Natural killer cell (primary cell): ENCODE measurements around the gene LHFPL2. TPM values are rescaled to one million over a fixed set of nuclear protein-coding genes. Genes with fewer than 3 reads are reported as not detected.

ENCODE experiments used
- ATAC-seq, 3 donors: fragments of 150-1000 bp in 2 of 3; fragments of 200-7000 bp in 1 of 3; cut with Tn5 transposase; 1 replicate in 1 of 3; 2 replicates in 2 of 3; pipeline ENCODE4 v1.10.0; 2021; ENCODE audit warnings: mild to moderate bottlenecking in 2 of 3, moderate library complexity in 2 of 3
- DNase-seq, 2 donors: peaks; one replicate each; pipeline versions ENCODE4 v3.0.0 to v3.0.0-alpha.2; 2013 to 2021; ENCODE audit warnings: mixed read lengths in 1 of 2
- H3K27ac ChIP-seq: one replicate; pipeline ENCODE4 v1.5.1; 2013; ENCODE audit warnings: mild to moderate bottlenecking, low read length
- H3K27me3 ChIP-seq: one replicate; pipeline ENCODE4 v1.6.1; 2013; ENCODE audit warnings: low read length; ENCODE audit not compliant: control insufficient read depth, insufficient read depth
- H3K36me3 ChIP-seq: one replicate; pipeline ENCODE4 v1.6.1; 2013; ENCODE audit warnings: low read length; ENCODE audit not compliant: control insufficient read depth, insufficient read depth
- H3K4me1 ChIP-seq: one replicate; pipeline ENCODE4 v1.6.1; 2013; ENCODE audit warnings: low read length; ENCODE audit not compliant: control insufficient read depth, insufficient read depth
- H3K4me3 ChIP-seq: one replicate; pipeline ENCODE4 v1.5.1; 2013; ENCODE audit warnings: low read length
- H3K9me3 ChIP-seq: one replicate; pipeline ENCODE4 v1.6.1; 2013; ENCODE audit warnings: low read length; ENCODE audit not compliant: control insufficient read depth, insufficient read depth
- H3K27ac Mint-ChIP-seq, 2 donors: one replicate each; pipeline ENCODE4 v1.8.0; 2022; ENCODE audit warnings: mild to moderate bottlenecking in 2 of 2, mixed read lengths in 2 of 2, moderate library complexity in 1 of 2
- H3K27me3 Mint-ChIP-seq, 2 donors: one replicate each; pipeline ENCODE4 v1.8.0; 2022; ENCODE audit warnings: low read depth in 2 of 2, mixed read lengths in 2 of 2
- H3K36me3 Mint-ChIP-seq: one replicate; pipeline ENCODE4 v1.8.0; 2022; ENCODE audit warnings: mixed read lengths
- H3K4me1 Mint-ChIP-seq, 2 donors: one replicate each; pipeline ENCODE4 v1.8.0; 2022; ENCODE audit warnings: mixed read lengths in 2 of 2
- H3K4me3 Mint-ChIP-seq: one replicate; pipeline ENCODE4 v1.8.0; 2022; ENCODE audit warnings: mild to moderate bottlenecking, moderate library complexity, mixed read lengths
- H3K9me3 Mint-ChIP-seq, 2 donors: one replicate each; pipeline ENCODE4 v1.8.0; 2022; ENCODE audit warnings: mixed read lengths in 2 of 2
- CTCF ChIP-seq: fragments of 200-600 bp; IDR thresholded peaks from one replicate; pipeline ENCODE4 v1.8.0; 2022; ENCODE audit warnings: antibody characterized with exemption
- WGBS: methylation state at CpG from one replicate; pipeline ENCODE4 v1.1.7; 2013; ENCODE audit warnings: missing lambda C conversion rate; ENCODE audit not compliant: insufficient coverage; 5-methylcytosine and 5-hydroxymethylcytosine counted together
- intact Hi-C: fragments of 100-400 bp; cut with micrococcal nuclease; formaldehyde crosslinking; loops from one replicate; pipeline ENCODE4 v1.14.2; 2022
- total RNA-seq, 4 donors: library from RNA; stranded (reverse); fragments of 120-200 nt in 1 of 4; gene quantifications; one replicate each; pipeline versions ENCODE4 v1.2.3 to v1.2.4, GENCODE V29; 2013 to 2022

The LHFPL2 gene
- total RNA-seq, 3 donors from 2014 or later (not counting 1 experiment from before 2014, with no cell fraction given): 0.85 to 1.9 (median 1.00) TPM

- no peak overlapping the region for H3K27ac Mint-ChIP-seq
These were observed 23.6 kb upstream of the LHFPL2 start for GRCh38 chr5:78672154-78672553.

GRCh38 chr5:78671609-78672008, 23.0 kb upstream of the LHFPL2 start:
- intact Hi-C loops: no loop called here
- no peaks in the 10 kb centered on the region for H3K36me3 Mint-ChIP-seq
- Histone ChIP-seq H3K4me1 (no peaks in the 10 kb centered on the region), H3K27me3 (no peaks in the 10 kb centered on the region), H3K4me3 (no peak overlapping the region), H3K27ac (no peak overlapping the region), H3K9me3 (no peaks in the 10 kb centered on the region), H3K36me3 (no peaks in the 10 kb centered on the region)
- ATAC-seq: no peak
- 61% methylated on average over 3 of the region's 4 CpGs for WGBS
- TF ChIP-seq CTCF: no peak
- no peaks in the 10 kb centered on the region for H3K9me3 Mint-ChIP-seq
- no peak for DNase-seq
- no peak overlapping the region for H3K27ac Mint-ChIP-seq
- H3K4me3 Mint-ChIP-seq: no peak overlapping the region
- H3K27me3 Mint-ChIP-seq: peaks cover 10 to 11% of the 10 kb centered on the region in 2 donors
- H3K4me1 Mint-ChIP-seq: no peaks in the 10 kb centered on the region

More at GRCh38 chr5:78672154-78672553, 23.6 kb upstream of the LHFPL2 start:
- no peaks in the 10 kb centered on the region for H3K36me3 ChIP-seq
- no peak for TF ChIP-seq CTCF
- no peaks in the 10 kb centered on the region for H3K9me3 Mint-ChIP-seq
- H3K4me1 ChIP-seq: no peaks in the 10 kb centered on the region
- no peak for ATAC-seq
- 85% methylated on average over 2 of the region's 2 CpGs for WGBS
- H3K27me3 Mint-ChIP-seq: peaks cover 8 to 11% of the 10 kb centered on the region in 2 donors
- DNase-seq: no peak
- no peak overlapping the region for H3K4me3 ChIP-seq
- H3K27ac ChIP-seq: no peak overlapping the region
- H3K4me1 Mint-ChIP-seq: no peaks in the 10 kb centered on the region
- no peak overlapping the region for H3K4me3 Mint-ChIP-seq
- H3K27me3 ChIP-seq: no peaks in the 10 kb centered on the region
- no peaks in the 10 kb centered on the region for H3K36me3 Mint-ChIP-seq
- intact Hi-C loops: no loop called here
- H3K9me3 ChIP-seq: no peaks in the 10 kb centered on the region

GRCh38 chr5:78670701-78671269, 22.2 kb upstream of the LHFPL2 start:
- Histone ChIP-seq H3K27me3 (no peaks in the 10 kb centered on the region), H3K9me3 (no peaks in the 10 kb centered on the region), H3K4me3 (no peak overlapping the region), H3K4me1 (no peaks in the 10 kb centered on the region), H3K27ac (no peak overlapping the region), H3K36me3 (no peaks in the 10 kb centered on the region)
- DNase-seq (no peak), ATAC-seq (no peak)
- no peak for TF ChIP-seq CTCF
- Mint-ChIP-seq H3K4me1 (no peaks in the 10 kb centered on the region), H3K4me3 (no peak overlapping the region), H3K9me3 (no peaks in the 10 kb centered on the region), H3K36me3 (no peaks in the 10 kb centered on the region), H3K27ac (no peak overlapping the region), H3K27me3 (peaks cover 11% of the 10 kb centered on the region in 2 donors)
- intact Hi-C loops: no loop called here
- WGBS: 64% methylated on average over 2 of the region's 2 CpGs

GRCh38 chr5:78669331-78669730, 20.8 kb upstream of the LHFPL2 start:
- Mint-ChIP-seq H3K9me3 (no peaks in the 10 kb centered on the region), H3K4me3 (no peak overlapping the region), H3K36me3 (no peaks in the 10 kb centered on the region), H3K27me3 (peaks cover 6 to 14% of the 10 kb centered on the region in 2 donors), H3K4me1 (no peaks in the 10 kb centered on the region), H3K27ac (no peak overlapping the region)
- TF ChIP-seq CTCF: no peak
- intact Hi-C loops: no loop called here
- no peaks in the 10 kb centered on the region for H3K36me3 ChIP-seq
- H3K27ac ChIP-seq: no peak overlapping the region
- no peak for ATAC-seq
- no peaks in the 10 kb centered on the region for H3K4me1 ChIP-seq
- H3K27me3 ChIP-seq: no peaks in the 10 kb centered on the region
- H3K4me3 ChIP-seq: no peak overlapping the region
- no peaks in the 10 kb centered on the region for H3K9me3 ChIP-seq
- WGBS: 83% methylated on average over 4 of the region's 4 CpGs
- no peak for DNase-seq
